ENCODE data around the gene SYNE3.

The SYNE3 gene

DNA sequence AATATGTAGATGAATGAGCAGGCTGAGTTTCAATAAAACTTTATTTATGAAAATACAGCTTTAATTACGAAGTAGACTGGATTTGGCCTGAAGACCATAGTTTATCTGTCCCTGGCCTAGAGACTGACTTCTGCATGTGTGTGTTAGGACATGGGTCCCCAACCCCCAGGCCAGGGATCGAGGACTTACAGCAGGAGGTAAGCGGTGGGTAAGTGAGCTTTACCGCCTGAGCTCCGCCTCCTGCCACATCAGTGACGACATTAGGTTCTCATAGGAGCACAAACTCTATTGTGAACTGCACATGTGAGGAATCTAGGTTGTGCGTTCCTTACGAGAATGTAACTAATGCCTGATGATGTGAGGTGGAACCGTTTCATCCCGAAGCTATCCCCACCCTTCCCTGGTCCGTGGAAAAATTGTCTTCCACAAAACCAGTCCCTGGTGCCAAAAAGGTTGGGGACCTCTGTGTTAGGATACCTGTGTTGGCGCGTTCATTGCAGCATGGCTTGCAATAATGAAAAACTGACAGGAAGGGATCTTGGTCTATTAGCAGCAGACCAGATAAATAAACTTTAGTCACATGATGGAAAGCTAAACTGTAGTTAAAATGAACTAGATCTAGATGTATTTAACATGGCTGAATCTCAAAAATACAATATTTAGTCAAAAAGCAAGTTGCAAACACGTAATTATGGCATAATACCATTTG, 22.5 kb upstream of the SYNE3 start:
- no peak for DNase-seq

DNA sequence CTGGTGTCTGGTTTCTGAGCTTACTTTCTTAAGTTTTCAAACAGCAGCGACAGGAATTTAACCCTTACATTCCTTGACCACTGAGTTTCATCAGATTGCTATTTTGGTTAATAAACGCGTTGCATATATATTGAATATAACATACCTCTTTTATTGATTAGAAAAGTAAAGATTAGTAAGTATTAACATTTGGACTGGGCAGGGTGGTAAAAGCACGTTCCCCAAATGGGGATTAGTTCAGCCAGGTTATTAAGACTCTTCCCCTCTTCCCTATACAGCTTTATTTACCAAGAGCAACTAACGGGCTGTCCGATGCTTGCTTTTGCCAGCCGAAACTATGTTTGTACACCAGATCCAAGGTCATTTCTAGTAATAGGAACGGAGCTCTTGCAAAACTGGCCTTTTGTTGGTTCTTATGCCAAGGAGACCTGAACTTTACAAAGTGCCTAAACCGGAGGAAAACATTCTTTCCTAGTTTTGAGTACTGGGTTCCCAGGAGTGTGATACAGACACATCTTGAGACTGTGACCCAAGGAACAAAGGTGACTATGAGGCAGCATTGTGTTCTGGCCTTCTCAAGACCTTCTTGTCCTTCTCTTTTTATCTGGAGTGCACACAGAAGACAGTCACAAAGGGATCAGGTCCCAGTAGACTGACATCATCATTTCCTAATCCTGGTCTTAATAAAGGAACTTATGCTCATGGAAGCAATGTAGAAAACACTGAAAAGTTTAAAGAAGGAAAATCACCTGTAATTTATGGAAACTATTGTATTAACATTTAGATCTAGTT, 21.0 kb upstream of the SYNE3 start:
- DNase-seq = no peak

GRCh38 chr14:95536671-95537070, 20.2 kb upstream of the SYNE3 start:
- no peak for DNase-seq

DNA sequence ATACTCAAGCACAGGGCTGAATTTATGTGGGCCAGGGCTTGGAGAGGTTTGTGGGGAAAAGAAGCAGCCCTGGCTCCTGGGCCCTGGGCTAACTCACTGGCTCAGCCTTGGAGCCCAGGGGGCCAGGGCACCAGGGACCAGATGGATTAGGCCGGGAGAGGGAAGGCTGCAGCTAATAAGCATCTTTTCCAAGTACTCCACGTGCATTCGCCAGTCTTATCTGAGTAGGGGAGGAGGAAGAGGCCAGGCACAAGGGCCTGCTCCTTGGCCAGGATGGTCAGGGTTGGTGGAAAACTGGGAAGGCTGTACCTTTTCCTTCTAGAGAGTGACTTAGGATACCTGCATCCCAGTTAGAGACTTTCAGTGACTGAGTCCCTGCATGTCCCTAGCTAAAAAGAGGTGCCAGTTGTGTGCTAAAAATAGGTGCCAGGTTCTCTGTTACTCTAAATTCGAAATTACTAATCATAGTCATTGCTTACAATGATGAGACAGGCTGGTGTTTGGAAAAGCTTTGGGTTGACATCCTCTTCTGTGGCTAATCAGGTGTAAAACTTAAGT, 19.7 kb upstream of the SYNE3 start:
- DNase-seq = no peak

DNA sequence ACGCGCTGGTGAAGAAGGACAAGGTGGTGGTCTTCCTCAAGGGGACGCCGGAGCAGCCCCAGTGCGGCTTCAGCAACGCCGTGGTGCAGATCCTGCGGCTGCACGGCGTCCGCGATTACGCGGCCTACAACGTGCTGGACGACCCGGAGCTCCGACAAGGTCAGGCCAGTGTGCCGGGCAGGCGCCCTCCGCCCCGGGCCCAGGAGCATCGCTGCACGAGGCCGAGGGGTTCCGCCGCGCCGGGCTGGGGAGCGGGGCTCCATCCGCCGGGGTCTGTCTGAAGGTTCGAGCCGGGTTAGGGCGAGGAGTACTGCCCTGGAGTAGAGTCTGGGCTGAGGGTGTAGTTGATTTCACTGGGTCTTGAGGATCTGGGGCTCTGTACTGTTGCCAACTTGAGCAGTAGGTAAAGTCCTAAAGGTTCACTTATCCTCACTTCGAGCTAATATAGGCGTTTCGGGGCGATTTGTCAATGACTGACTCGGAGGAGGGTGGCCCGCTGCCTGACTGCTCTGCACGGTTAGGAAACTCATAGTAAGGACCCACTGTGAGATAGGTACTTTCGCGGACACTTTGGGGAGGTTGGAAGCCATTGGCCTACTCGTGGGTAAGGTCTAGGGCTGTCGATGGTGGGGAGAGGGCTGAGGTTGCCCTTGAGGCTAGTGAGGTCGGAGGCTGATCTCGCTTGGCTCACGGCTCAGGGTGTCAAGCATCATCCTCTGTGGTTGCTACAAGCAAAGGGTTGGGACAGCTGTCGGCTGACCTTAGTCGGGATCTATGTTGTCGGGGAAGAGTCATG, 19.0 kb upstream of the SYNE3 start:
- no peak for DNase-seq

- DNase-seq = peak; percentile 99
Observed at GRCh38 chr14:95534299-95535225, 18.1 kb upstream of the SYNE3 start, which contains the start of gene GLRX5. Gene GLRX5, plus strand, starts transcription at chr14:95535050. Its CDS starts 40 bp downstream, at chr14:95535090.

GRCh38 chr14:95533822-95534221, 17.4 kb upstream of the SYNE3 start:
- no peak for DNase-seq

GRCh38 chr14:95533391-95533821, 17.0 kb upstream of the SYNE3 start:
- no peak for DNase-seq

DNA sequence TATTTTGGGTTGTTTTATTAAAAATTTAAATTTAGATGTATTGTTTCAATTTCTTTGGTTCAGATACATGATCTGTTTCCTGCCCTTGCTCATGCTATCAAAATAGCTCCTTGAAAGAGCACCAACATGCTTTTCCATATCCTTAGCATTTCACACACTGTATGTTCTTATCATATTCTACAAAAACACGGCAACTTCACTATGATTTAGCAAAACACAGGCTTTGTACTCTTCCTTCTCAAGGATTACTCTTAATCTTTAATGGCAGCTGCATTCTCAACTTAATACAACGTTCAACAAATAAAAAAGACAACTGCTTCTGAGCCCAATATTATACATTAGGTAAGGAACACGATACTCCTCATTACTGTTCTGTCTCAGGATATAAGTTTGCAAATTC, 15.5 kb upstream of the SYNE3 start:
- DNase-seq = no peak

DNA sequence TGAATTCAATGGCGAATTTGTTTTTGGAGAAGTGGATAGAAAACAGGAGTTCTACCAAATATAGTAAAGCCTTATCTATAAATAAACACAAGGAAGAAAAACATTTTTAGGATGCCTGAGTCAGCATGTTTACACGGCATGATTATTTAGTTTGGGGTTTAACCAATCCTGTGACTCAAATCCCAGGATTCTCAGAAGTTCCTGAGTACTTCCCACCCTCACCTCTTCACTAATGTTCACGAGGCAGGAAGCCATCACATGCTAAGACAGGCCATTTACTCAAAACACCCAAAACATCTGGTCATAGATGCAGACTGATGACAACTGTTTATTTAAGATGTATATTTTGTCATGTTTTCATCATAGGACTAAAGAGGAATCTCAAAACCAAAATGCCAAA, 15.0 kb upstream of the SYNE3 start:
- no peak for DNase-seq

DNA sequence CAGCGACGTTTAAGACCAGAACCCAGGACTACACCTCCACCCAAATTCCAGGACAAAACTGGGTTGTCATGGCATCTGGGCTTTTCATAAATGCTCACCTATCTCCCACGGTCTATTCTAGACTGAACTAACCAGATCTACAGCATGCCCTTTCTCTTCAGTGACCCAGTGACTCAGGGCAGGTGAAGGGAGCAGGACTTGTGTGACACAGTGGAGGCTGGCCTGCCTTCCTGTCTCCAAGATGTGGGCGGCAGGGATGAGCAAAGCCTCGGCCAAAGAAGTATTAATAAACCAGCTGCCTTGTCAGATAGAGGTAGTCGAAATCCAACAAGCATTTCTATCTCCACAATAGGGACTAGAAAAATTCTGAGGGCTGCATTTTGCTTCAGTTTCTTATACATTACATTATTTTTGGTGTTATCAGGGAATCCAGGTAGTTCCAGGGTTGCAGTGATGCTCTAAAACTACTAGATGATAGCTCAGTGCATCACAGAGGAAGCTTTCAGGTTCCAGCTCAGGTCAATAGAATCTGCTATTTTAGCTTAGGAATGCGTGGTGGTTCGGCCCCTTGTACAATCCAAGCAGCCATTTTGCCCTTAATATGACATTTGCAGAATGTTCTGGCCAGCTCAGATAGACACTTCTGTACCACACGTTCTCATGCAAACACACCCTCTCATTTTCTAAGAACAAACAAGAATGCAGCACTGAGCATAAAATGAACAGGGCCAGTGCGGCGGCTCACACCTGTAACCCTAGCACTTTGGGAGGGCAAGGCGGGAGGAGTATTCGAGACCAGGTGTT, 14.2 kb upstream of the SYNE3 start:
- no peak for DNase-seq

- no peak for DNase-seq
Observed at GRCh38 chr14:95529216-95529615, 12.8 kb upstream of the SYNE3 start.

GRCh38 chr14:95527387-95528002, 11.0 kb upstream of the SYNE3 start:
- DNase-seq = peak; percentile 76

GRCh38 chr14:95526483-95527386, 10.3 kb upstream of the SYNE3 start:
- no peak for DNase-seq

DNA sequence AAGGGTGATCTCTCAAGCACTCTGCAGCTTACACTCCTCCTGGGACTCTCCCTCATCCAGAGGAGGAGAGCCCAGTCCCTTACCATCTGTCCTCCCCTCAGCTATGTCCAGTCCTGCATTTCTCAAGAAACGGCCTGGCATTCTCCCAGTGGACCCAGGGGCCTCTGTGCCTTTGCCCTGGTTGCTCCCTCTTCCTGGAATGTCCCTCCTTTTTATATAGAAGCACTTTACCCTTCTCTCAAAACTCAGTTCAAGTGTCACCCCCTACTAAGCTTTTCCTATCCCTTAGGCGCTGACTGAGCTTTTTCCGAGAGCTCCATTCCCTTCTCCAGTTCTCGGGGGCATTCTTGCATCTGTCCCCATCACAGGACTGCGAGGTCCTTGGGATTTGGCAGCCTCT, 9.5 kb upstream of the SYNE3 start:
- no peak for DNase-seq

- DNase-seq = no peak
Observed at GRCh38 chr14:95524706-95525512, 8.5 kb upstream of the SYNE3 start.

GRCh38 chr14:95523815-95524448, 7.5 kb upstream of the SYNE3 start:
- DNase-seq = no peak
